HepG2 (cell line): Measurements from ENCODE around the gene TRDMT1. TPM values are rescaled to one million over a fixed set of nuclear protein-coding genes. Genes with fewer than 3 reads are reported as not detected.

Experiments
- CEBPZ ChIP-seq: IDR thresholded peaks from 2 replicates; pipeline ENCODE4 v1.6.1; 2012; ENCODE audit warnings: low read length, improper control_type of control experiment
- CENPT ChIP-seq: sonication (generic); formaldehyde crosslinking; IDR thresholded peaks from 2 replicates; pipeline ENCODE4 v1.8.0; 2022; ENCODE audit warnings: low read depth, mild to moderate bottlenecking, moderate library complexity, missing genetic modification reagents
- FOXP1 ChIP-seq, 2 experiments: fragments of 450-650 bp in 1 of 2; IDR thresholded peaks; 2 replicates each; pipeline ENCODE4 v1.6.1; 2017 to 2018; ENCODE audit warnings: antibody characterized with exemption in 1 of 2
- FOXP4 ChIP-seq: sonication (generic); formaldehyde crosslinking; IDR thresholded peaks from 2 replicates; pipeline ENCODE4 v1.4.0; 2020; ENCODE audit warnings: missing genetic modification reagents
- HMG20A ChIP-seq: IDR thresholded peaks from 2 replicates; pipeline ENCODE4 v1.6.1; 2016; ENCODE audit warnings: borderline replicate concordance
- HNRNPUL1 ChIP-seq: fragments of 200-400 bp; formaldehyde crosslinking; IDR thresholded peaks from 2 replicates; pipeline ENCODE4 v1.6.1; 2017; ENCODE audit warnings: low read depth, mild to moderate bottlenecking, low read length, moderate library complexity
- ISX ChIP-seq: sonication (generic); formaldehyde crosslinking; conservative IDR thresholded peaks from 2 replicates; pipeline ENCODE4 v1.5.0; 2020; ENCODE audit warnings: missing genetic modification reagents
- KLF6 ChIP-seq: IDR thresholded peaks from 2 replicates; pipeline ENCODE4 v1.8.0; 2016; ENCODE audit warnings: missing biosample characterization, missing genetic modification reagents
- KMT2A ChIP-seq: sonication (generic); formaldehyde crosslinking; IDR thresholded peaks from 2 replicates; pipeline ENCODE4 v1.4.0; 2020; ENCODE audit warnings: missing genetic modification reagents
- MAFF ChIP-seq: IDR thresholded peaks from 2 replicates; pipeline ENCODE4 v1.6.1; 2011; ENCODE audit warnings: low read depth, low read length, improper control_type of control experiment
- ZEB1 ChIP-seq: IDR thresholded peaks from 2 replicates; pipeline ENCODE4 v1.6.1; 2012; ENCODE audit warnings: mild to moderate bottlenecking, low read depth, inconsistent platforms; ENCODE audit not compliant: insufficient replicate concordance
- ZKSCAN8 ChIP-seq: IDR thresholded peaks from 2 replicates; pipeline ENCODE4 v1.6.1; 2016; ENCODE audit warnings: borderline replicate concordance, missing genetic modification reagents, missing compliant biosample characterization
- ZNF335 ChIP-seq: sonication (generic); formaldehyde crosslinking; IDR thresholded peaks from 2 replicates; pipeline ENCODE4 v1.4.0; 2020; ENCODE audit warnings: missing genetic modification reagents
- ZNF362 ChIP-seq: sonication (generic); formaldehyde crosslinking; IDR thresholded peaks from 2 replicates; pipeline ENCODE4 v1.4.0; 2020; ENCODE audit warnings: missing genetic modification reagents, mild to moderate bottlenecking, borderline replicate concordance
- ZNF552 ChIP-seq: sonication (generic); formaldehyde crosslinking; IDR thresholded peaks from 2 replicates; pipeline ENCODE4 v1.9.0; 2022; ENCODE audit warnings: missing genetic modification reagents, mild to moderate bottlenecking, borderline replicate concordance
- ZNF598 ChIP-seq: sonication (generic); formaldehyde crosslinking; IDR thresholded peaks from 2 replicates; pipeline ENCODE4 v1.5.1; 2020; ENCODE audit warnings: mild to moderate bottlenecking, missing genetic modification reagents, borderline replicate concordance
- ZNF709 ChIP-seq: sonication (generic); formaldehyde crosslinking; IDR thresholded peaks from 2 replicates; pipeline ENCODE4 v1.5.0; 2020; ENCODE audit warnings: mild to moderate bottlenecking, missing genetic modification reagents
- ZNF737 ChIP-seq: sonication (generic); formaldehyde crosslinking; IDR thresholded peaks from 2 replicates; pipeline ENCODE4 v1.5.0; 2020; ENCODE audit warnings: missing genetic modification reagents, mild to moderate bottlenecking, borderline replicate concordance
- ZNF776 ChIP-seq: sonication (generic); formaldehyde crosslinking; IDR thresholded peaks from 2 replicates; pipeline ENCODE4 v1.4.0; 2020; ENCODE audit warnings: mild to moderate bottlenecking, missing genetic modification reagents
- ZNF891 ChIP-seq: sonication (generic); formaldehyde crosslinking; IDR thresholded peaks from 2 replicates; pipeline ENCODE4 v1.5.0; 2020; ENCODE audit warnings: mild to moderate bottlenecking, missing genetic modification reagents
- polyA plus RNA-seq, 8 experiments: library from polyadenylated mRNA; depleted of rRNA in 3 of 8; stranded (reverse) in 7 of 8; unstranded in 1 of 8; fragments of >200 nt; fragmentation: Illumina TruSeq in 4 of 8; extraction: Trizol in 4 of 8; gene quantifications; 2 replicates each; pipeline versions ENCODE4 v1.2.1 to v1.2.3, GENCODE V29; 2011 to 2016; ENCODE audit warnings: low read depth in 4 of 8, missing spikeins in 1 of 8, mixed read lengths in 1 of 8; ENCODE audit not compliant: insufficient read depth in 1 of 8
- total RNA-seq, 5 experiments: library from RNA; depleted of rRNA; stranded (reverse); fragments of >200 nt; fragmentation: Illumina TruSeq; extraction: Trizol; gene quantifications; 2 replicates each; pipeline ENCODE4 v1.2.3, GENCODE V29; 2016; ENCODE audit warnings: low read depth in 1 of 5
- TF ChIP-seq, protein P1 (sequence below): sonication (generic); formaldehyde crosslinking; IDR thresholded peaks from 2 replicates; pipeline ENCODE4 v1.5.0; 2020; ENCODE audit warnings: missing genetic modification reagents
- TF ChIP-seq, protein P2 (sequence below): sonication (generic); formaldehyde crosslinking; IDR thresholded peaks from 2 replicates; pipeline ENCODE4 v1.4.0; 2020; ENCODE audit warnings: mild to moderate bottlenecking, missing genetic modification reagents
- TF ChIP-seq, protein P3 (sequence below): sonication (generic); formaldehyde crosslinking; IDR thresholded peaks from 2 replicates; pipeline ENCODE4 v1.5.0; 2020; ENCODE audit warnings: missing genetic modification reagents, mild to moderate bottlenecking, borderline replicate concordance

Gene TRDMT1
- total and polyA plus RNA-seq, 2 of the 13 experiments (the other 11 are each of a cell fraction or from before 2014, with no cell fraction given), result 2.0 to 3.0 TPM

GRCh38 chr10:17201794-17202116 lies 283 bp upstream of the TRDMT1 start (continued):
- TF ChIP-seq FOXP1 (IDR thresholded peaks at IDR 0.05) (no peak), FOXP1 (CRISPR knock-in tag; IDR thresholded peaks at IDR 0.05) (no peak), ZNF362 (CRISPR knock-in tag) (no peak), ZEB1 (no peak), ZKSCAN8 (no peak), ZNF737 (CRISPR knock-in tag) (peak; percentile 18; the same call in 1 of the 2 replicates), ZNF552 (CRISPR knock-in tag) (no peak), FOXP4 (no peak), CENPT (CRISPR knock-in tag) (no peak), ZNF776 (CRISPR knock-in tag) (no peak), ZNF709 (CRISPR knock-in tag) (0 out of 2 replicates have a peak, but pooled peaks have one; percentile 15), KLF6 (CRISPR knock-in tag) (no peak), HMG20A (CRISPR knock-in tag) (no peak), KMT2A (CRISPR knock-in tag) (no peak), ZNF335 (CRISPR knock-in tag) (peak; percentile 26; the same call in 1 of the 2 replicates), MAFF (no peak), HNRNPUL1 (no peak), CEBPZ (no peak), ZNF598 (no peak), ZNF891 (CRISPR knock-in tag) (no peak), ISX (CRISPR knock-in tag) (no peak)
- TF ChIP-seq, protein P1, sequence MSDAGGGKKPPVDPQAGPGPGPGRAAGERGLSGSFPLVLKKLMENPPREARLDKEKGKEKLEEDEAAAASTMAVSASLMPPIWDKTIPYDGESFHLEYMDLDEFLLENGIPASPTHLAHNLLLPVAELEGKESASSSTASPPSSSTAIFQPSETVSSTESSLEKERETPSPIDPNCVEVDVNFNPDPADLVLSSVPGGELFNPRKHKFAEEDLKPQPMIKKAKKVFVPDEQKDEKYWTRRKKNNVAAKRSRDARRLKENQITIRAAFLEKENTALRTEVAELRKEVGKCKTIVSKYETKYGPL (CRISPR knock-in tag), result 0 out of 2 replicates have a peak, but pooled peaks have one; percentile 0
- TF ChIP-seq, protein P2, sequence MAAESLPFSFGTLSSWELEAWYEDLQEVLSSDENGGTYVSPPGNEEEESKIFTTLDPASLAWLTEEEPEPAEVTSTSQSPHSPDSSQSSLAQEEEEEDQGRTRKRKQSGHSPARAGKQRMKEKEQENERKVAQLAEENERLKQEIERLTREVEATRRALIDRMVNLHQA (CRISPR knock-in tag), result no peak
- TF ChIP-seq, protein P3, sequence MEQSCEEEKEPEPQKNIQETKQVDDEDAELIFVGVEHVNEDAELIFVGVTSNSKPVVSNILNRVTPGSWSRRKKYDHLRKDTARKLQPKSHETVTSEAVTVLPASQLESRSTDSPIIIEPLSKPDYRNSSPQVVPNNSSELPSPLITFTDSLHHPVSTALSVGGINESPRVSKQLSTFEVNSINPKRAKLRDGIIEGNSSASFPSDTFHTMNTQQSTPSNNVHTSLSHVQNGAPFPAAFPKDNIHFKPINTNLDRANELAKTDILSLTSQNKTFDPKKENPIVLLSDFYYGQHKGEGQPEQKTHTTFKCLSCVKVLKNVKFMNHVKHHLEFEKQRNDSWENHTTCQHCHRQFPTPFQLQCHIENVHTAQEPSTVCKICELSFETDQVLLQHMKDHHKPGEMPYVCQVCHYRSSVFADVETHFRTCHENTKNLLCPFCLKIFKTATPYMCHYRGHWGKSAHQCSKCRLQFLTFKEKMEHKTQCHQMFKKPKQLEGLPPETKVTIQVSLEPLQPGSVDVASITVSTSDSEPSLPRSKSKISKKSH, result no peak
